Activated T-helper 9 cell treated with anti-CD3 and anti-CD28 coated beads, Interleukin-2, amount 50 U/mL, for 16 hours (primary cell): ENCODE measurements around the gene KRTAP4-8.
"Not testable (repeated sequence)": the region's sequence is repeated elsewhere in the genome, so short reads cannot be mapped to it uniquely, and the experiment has no call there.

ENCODE experiments used
- DNase-seq: peaks from one replicate; pipeline ENCODE4 v3.0.0-alpha.2; 2020; ENCODE audit warnings: low read depth

The KRTAP4-8 gene

DNA sequence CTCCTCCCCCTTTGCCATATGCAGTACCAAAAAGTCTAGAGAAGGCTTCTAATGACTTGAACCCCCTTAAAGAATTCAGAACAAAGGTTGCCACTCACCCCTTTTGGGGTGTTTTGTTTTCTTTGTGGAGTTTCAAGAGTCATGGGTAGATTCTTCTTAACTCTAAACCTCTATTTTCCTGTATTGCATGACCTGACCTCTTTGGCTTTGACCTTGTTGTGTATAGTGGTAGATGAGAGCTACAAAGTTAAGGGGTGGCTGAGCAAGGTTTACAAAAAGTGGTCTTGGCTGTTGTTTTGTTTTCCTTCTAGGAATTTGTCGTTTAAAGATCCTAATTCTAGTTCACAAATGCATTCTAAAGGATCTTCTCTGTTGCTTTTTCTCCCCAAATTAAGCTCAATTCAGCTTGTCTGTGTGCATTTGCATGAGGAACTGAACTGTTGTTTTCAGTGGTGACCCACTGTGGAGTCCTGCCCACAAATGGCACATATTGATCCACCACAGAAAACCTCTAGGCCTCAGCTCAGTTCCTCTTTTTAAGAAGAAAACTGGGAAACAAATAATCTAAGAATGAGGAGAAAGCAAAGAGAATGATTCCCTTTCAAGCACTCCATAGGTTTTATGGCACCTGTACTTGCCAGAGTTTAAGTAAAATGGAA is 10.9 kb upstream of the KRTAP4-8 start:
- DNase-seq = not testable (repeated sequence)

DNA sequence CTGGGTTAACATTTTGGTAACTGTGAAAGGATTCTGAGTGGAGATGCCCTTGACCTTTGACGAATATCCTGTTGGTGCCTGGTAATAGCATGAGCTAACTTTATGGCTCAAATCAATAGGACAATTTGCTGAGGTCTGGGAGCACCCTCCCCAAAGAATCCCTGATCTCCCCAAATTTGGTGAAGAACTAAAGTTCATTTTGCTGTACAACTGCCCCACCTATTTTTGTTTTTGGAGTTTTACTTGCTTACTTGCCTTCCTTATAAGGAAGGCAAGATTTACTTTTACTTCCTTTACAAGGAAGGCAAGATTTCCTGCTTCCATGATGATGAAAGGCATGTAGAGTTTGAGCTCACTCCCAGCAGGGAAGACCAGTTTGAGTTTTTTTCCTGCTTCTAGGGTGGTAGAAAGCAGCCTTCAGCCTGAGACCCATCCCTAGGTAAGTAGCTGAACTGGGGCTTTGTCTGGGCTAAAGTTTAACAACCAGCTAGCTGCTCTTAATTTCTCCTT is 10.1 kb upstream of the KRTAP4-8 start:
- DNase-seq = no peak

DNA sequence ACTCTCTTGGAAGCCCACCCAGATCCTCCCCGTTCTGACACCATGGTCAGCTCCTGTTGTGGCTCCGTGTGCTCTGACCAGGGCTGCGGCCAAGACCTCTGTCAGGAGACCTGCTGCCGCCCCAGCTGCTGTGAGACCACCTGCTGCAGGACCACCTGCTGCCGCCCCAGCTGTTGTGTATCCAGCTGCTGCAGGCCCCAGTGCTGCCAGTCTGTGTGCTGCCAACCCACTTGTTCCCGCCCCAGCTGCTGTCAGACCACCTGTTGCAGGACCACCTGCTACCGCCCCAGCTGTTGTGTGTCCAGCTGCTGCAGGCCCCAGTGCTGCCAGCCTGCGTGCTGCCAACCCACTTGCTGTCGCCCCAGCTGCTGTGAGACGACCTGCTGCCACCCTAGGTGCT is 7.4 kb upstream of the KRTAP4-8 start, which contains the start of gene KRTAP4-9:
Gene KRTAP4-9 (plus strand): TSS at position 43 of the 400 bp plus-strand sequence. CDS start 0 bp downstream, at position 43.
- not testable (repeated sequence) for DNase-seq

DNA sequence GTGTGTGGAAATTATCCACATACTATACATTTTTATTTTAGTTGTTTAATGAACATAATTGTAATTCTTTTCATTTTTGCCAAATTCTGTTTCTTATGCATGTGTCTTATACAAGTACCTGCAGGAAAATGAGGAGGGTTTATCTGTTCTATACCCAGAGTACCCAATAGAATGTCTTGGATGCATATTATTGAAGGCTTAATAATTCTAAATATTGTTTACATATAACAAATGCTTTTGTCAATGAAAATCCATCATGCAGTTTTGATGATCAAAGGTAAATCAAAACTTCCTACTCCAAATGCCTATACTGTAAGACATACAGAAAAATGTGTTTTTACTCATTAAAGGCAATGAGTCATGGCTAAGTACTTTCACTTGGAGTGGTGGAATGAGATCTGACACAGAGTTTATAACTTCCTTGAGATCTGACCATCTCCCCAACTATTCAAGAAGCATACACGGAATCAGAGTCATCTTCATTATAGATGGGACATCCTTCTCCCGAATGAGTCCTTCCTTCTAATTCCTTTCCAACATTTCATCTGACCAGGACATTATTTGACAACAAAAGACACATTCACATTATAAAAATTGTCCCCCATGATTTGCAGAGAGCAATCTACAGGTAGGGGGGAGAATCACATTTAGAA is 6.6 kb upstream of the KRTAP4-8 start:
- not testable (repeated sequence) for DNase-seq

DNA sequence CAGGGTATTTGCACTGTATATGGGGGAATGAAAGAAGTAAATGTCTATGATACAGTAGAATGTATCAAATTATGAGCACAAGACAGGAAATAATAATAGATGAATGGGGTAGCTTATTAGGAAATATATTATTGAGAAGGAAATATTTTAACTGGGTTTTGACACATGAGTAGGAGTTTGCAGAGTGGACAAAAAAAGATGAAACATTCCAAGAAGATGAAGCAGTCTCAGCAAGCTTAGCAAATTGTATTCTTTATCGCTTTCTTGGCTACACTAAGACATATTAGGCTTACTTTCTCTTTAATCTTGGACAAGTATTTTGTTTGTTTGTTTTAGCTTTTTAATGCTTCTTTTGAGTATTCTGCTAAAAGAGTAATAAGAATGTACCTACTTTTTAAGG is 6.0 kb upstream of the KRTAP4-8 start:
- no peak for DNase-seq

DNA sequence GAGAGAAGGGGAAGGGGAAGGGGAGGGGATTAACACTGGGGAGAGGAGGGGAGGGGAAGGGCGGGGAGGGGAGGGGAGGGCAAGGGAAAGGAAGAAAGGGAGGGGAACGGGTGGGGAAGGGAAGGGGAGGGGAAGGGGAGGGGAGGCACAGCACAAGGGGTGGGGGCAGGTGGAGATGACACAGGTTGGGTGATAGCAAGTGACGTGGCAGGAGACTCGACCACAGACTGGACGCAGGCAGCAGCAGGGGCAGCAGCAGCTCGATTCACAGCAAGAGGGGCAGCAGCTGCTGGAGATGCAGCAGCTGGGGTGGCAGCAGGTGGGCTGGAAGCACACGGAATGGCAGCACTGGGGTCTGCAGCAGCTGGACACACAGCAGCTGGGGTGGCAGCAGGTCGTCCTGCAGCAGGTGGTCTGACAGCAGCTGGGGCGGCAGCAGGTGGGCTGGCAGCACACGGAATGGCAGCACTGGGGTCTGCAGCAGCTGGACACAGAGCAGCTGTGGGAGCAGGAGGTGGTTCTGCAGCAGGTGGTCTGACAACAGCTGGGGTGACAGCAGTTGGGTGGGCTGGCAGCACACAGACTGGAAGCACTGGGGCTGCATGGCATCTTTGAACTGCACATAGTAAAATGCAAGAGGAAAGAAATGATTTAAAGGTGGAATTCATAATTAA is 3.8 kb upstream of the KRTAP4-8 start, which contains the start of gene KRTAP4-16:
Gene KRTAP4-16 (minus strand): TSS at position 624 of the 674 bp plus-strand sequence. CDS start 0 bp downstream, at position 624.
- DNase-seq = no peak

DNA sequence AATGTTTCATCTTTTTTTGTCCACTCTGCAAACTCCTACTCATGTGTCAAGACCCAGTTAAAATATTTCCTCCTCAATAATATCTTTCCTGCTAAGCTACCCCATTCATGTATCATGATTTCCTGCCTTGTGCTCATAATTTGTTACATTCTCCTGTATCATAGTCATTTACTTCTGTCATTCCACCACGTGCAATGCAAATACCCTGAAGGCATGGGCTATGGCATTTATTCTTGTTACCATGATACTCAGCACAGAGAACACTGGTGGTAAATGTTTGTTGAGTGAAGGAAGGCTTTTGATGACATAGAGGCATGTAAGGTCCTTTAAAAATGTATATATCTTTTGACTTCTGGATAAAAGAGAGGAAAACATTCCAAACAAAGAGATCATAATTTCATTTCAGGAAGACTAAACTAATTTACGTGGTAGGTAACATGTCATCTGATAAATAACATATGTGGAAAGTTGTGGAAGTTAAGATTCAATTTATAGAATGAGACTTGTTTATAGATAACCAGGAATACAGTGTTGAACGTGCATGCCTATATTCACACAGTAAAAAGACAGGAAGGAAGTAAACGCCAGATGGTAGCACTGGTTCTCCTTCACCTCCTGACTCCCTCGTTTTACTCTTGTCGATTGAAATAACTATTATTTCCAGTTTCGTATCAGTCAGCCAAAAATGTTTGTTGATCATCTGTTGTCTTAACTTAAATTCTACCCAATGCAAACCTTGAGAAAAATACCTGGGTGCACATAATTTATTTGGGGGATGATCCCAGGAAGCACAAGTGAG is 1.9 kb upstream of the KRTAP4-8 start:
- not testable (repeated sequence) for DNase-seq

DNA sequence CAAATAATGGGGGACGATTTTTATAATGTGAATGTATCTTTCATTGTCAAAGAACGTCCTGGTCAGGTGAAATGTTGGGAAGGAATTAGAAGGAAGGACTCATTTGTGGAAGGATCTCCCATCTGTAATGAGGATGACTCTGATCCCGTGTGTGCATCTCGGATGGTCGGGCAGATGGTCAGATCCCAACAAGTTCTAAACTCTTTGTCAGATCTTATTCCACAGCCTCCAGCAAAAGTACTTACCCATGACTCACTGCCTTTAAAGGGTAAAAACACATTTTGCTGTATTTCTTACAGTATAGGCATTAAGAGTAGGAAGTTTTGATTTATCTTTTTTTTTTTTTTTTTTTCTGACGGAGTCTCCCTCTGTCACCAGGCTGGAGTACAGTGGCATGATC is 539 bp upstream of the KRTAP4-8 start:
- DNase-seq = no peak

DNA sequence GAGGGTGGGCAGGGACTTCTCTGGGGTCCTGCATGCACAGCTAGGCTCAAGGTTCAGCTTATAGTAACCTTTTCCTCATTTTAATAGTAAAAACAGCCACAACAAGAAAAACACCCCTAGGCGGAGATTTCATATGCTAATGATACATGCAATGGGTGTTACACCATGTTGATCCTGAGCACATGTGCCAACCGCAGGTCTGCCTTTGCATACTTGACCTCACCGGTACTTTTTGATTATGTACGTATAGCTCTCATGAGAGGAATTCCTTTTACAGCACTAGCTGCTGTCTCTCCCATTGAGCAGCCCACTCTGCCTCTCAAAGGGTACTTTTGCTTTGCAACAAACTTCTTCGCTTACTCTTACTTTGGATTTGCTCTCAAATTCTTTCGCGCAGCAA is 1.9 kb downstream of the KRTAP4-8 start:
- no peak for DNase-seq

DNA sequence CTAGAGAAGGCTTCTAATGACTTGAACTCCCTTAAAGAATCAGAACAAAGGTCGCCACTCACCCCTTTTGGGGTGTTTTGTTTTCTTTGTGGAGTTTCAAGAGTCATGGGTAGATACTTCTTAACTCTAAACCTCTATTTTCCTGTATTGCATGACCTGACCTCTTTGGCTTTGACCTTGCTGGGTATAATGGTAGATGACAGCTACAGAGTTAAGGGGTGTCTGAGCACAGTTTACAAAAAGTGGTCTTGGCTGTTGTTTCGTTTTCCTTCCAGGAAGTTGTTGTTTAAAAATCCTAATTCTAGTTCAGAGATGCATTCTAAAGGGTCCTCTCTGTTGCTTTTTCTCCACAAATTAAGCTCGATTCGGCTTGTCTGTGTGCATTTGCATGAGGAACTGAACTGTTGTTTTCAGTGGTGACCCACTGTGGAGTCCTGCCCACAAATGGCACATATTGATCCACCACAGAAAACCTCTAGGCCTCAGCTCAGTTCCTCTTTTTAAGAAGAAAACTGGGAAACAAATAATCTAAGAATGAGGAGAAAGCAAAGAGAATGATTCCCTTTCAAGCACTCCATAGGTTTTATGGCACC is 9.1 kb downstream of the KRTAP4-8 start:
- DNase-seq = not testable (repeated sequence)

DNA sequence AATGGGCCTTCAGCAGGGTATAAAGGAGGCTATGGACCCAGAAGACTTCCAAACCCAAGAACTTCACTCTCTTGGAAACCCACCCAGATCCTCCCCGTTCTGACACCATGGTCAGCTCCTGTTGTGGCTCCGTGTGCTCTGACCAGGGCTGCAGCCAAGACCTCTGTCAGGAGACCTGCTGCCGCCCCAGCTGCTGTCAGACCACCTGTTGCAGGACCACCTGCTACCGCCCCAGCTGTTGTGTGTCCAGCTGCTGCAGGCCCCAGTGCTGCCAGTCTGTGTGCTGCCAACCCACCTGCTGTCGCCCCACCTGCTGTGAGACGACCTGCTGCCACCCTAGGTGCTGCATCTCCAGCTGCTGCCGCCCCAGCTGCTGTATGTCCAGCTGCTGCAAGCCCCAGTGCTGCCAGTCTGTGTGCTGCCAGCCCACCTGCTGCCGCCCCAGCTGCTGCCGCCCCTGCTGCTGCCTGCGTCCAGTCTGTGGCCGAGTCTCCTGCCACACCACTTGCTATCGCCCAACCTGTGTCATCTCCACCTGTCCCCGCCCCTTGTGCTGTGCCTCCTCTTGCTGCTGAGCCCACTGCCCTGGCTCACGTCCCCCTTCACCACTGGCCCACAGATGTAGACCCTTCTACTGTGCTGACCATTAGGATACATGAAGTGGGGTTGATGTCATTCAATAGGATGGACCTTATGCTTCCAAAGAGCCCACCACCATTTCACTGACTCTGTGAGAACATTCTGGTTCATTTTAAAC is 13.7 kb downstream of the KRTAP4-8 start, which contains the start of gene KRTAP4-7:
Gene KRTAP4-7 (plus strand): TSS at position 51 of the 757 bp plus-strand sequence. CDS start 57 bp downstream, at position 108.
- DNase-seq = not testable (repeated sequence)

DNA sequence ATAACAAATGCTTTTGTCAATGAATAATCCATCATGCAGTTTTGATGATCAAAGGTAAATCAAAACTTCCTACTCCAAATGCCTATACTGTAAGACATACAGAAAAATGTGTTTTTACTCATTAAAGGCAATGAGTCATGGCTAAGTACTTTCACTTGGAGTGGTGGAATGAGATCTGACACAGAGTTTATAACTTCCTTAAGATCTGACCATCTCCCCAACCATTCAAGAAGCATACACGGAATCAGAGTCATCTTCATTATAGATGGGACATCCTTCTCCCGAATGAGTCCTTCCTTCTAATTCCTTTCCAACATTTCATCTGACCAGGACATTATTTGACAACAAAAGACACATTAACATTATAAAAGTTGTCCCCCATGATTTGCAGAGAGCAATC is 14.5 kb downstream of the KRTAP4-8 start:
- DNase-seq = not testable (repeated sequence)

DNA sequence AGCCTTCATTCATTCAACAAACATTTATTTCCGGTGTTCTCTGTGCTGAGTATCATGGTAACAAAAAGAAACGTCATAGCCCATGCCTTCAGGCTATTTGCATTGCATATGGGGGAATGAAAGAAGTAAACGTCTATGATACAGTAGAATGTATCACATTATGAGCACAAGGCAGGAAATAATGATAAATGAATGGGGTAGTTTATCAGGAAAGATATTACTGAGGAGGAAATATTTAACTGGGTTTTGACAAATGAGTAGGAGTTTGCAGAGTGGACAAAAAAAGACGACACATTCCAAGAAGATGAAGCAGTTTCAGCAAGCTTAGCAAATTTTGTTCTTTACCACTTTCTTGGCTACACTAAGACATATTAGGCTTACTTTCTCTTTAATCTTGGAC is 15.3 kb downstream of the KRTAP4-8 start:
- DNase-seq = no peak

DNA sequence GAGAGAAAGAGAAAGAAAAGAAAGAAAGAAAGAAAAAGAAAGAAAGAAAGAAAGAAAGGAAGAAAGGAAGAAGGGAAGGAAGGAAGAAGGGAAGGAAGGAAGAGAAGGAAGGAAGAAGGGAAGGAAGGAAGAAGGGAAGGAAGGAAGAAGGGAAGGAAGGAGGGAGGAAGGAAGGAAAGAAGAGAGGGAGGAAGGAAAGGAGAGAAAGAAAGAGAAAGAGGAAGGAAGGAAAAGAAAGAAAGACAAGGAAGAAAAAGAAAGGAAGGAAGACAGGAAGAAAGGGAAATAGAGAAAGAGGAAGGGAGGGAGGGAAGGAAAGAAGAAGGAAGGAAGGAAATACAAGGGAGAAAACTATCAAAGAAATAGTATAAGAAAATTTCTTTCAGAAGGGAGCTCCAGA is 21.2 kb downstream of the KRTAP4-8 start:
- DNase-seq = no peak

DNA sequence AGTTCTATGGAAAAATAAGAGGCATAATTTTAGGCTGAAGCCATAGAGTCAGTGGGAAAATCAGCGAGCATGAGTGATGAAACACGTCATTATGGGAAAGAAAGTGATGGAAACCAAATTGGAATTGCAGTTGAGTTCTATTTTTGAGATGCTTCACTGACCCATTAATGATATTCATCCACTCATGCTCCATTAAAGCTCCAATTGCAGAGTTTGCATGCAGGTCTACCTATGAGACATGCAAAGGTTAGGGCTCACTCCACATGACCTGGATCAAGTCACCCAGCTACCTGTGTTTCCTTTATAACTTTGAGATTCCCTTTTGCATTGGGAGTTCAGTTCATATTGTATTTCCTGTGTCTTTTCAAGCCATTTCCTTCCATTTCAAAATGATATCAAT is 24.3 kb downstream of the KRTAP4-8 start:
- no peak for DNase-seq

DNA sequence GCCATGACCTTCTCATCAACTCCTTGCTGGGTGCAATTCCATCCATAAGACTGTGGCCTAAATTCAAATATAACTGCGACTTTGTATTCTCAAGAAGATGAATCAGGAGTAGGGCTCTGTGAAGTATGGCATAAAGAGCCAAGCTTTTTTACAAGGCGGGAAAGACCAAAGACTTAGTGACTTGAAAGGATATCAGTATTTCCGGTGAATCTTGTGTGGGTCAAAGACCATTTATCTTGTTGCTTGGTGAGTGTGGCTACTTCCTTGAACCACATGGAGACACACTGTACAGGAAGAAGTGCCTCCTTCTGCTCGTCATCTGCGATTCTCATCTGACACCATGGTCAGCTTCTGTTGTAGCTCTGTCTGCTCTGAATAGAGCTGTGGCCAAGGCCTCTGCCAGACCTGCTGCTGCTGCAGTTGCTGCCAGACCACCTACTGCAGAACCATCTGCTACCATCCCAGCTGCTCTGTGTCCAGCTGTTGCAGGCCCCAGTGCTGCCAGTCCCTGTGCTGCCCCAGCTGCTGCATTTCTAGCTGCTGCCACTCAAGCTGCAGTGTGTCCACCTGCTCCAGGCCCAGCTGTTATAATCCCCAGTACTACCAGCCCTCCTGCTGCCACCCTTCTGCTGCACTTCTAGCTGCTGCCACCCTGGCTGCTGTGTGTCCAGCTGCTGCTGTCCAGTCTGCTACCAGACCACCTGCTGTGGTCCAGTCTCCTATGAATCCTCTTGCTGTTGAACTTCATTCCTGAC is 26.2 kb downstream of the KRTAP4-8 start:
- DNase-seq = no peak

DNA sequence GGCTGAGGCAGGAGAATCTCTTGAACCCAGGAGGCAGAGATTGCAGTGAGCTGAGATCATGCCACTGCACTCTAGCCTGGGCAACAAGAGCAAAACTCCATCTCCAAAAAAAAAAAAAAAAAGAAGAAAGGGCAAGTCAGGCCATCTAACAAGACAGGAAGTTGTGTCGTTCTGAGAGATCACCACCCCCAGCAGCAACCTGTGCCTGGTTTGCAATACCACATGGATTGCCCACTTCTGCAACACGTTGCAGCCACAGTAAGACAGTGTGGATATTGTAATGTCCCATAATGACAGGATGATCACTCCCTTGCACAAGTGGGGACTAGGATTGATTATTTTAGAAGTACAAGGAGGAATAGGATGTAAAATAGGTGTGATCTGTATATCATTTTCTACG is 28.9 kb downstream of the KRTAP4-8 start:
- no peak for DNase-seq

DNA sequence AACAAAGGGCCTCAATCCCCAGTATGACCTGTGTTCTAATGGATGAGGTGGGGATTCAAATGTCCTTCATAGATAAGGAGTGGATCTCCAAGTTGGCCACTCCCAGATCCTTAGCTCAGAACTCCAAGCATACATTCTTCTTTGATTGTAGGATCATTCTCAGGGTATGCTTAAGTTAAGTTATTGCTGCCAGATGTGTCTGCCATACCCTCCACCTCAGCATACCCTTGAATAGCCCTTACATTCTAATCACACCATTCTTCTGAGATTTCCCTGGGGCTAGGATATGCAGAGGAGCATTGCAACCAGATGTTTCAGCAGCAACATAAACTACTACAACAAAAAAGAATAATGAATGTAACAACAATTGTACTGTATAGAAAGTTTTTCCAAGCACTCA is 30.7 kb downstream of the KRTAP4-8 start:
- DNase-seq = no peak

DNA sequence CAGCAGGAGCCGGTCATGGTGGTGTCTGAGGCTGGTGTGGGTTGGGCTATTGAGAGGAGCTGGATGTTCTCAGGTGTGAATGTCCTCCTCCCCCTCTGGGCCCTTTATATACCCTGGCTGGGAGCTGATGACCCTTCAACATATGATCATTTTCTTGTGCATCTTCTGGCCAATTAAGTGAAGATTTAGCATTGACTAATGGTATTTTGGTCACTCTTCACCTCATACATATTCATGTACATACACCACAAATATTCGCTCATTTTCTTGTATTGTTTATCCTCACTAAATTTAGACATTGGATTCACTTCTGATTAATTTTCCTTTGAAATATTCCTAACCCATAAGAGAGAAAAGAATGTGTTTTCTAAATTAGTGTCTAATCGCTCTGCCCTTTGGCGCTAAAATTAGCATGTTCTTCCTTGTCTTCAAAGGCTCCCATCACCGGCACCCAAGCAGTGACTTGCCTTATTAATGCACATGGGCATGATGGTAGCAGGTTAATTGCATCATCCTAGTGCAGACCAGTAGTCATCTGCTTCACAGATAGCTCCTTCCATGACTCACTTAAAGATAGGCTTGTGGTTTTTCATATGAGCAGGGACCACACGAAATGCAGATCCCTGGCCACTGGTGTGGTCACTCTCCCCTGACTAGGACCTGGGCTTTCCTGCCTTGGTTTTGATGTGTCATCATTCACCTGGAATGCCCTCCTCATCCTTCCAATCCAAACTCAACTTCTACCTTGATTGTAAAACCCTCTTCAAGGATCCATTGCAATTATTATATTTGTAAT is 31.9 kb downstream of the KRTAP4-8 start, which contains the start of gene KRTAP2-4:
Gene KRTAP2-4 (minus strand): TSS at position 51 of the 796 bp plus-strand sequence. CDS start 34 bp downstream, at position 17.
- no peak for DNase-seq
